ENCODE measurements around the gene LSM2.

LSM2 gene

DNA sequence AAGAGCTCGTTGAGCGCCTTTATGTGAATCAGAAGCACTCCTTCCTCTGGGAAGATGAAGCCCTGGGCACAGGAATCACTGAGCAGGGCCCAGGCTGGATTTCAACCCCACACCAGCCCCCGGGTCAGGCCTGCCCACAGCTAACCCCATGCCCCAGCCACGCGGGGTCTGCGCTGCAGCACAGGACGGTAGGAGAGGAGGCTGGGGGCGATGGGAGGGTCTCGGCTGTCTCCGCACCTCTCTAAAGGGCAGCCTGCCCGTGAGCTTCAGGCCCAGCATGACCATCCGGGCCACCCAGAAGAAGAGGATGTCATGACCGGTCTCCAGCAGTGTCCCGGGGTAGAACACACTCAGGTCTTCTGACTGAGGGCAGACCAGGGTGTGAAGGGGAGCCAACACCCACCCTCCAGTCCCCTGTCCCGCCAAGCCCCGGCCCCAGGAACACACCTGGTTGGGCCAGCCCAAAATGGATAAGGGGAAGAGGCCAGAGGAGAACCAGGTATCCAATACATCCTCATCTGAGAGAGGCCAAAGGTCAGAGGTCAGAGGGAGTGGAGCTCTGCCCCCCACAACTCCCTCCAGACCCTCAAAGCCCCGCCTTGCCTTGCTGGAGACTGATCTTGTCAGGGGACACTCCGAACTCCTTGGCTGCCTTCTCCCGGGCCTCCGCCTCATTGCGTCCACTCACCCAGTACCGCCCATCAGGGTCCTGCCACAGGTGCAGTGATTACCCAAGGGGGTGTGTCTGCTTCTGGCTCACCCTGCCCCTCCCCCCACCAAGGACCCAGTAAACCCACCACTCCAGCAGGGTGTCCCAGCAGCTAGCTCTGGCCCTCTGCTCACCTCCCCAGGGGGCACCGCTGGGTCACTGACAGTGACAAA, 25.3 kb downstream of the LSM2 start:
- DNase-seq: no peak
- no peak overlapping the region for H3K27ac Mint-ChIP-seq
- H3K27me3 Mint-ChIP-seq: no peaks in the 10 kb centered on the region
- CTCF ChIA-PET: interaction anchor here (0.7 to 1.4 kb wide), 2 partner anchors 10 to 13 kb away, joined by 3 to 4 read pairs; no protein-coding TSS in a partner anchor
- H3K9me3 Mint-ChIP-seq: no peaks in the 10 kb centered on the region
- peaks cover 16% of the 10 kb centered on the region for H3K4me1 Mint-ChIP-seq
- no peak overlapping the region for H3K4me3 Mint-ChIP-seq
- H3K36me3 Mint-ChIP-seq: peaks cover 35% of the 10 kb centered on the region

DNA sequence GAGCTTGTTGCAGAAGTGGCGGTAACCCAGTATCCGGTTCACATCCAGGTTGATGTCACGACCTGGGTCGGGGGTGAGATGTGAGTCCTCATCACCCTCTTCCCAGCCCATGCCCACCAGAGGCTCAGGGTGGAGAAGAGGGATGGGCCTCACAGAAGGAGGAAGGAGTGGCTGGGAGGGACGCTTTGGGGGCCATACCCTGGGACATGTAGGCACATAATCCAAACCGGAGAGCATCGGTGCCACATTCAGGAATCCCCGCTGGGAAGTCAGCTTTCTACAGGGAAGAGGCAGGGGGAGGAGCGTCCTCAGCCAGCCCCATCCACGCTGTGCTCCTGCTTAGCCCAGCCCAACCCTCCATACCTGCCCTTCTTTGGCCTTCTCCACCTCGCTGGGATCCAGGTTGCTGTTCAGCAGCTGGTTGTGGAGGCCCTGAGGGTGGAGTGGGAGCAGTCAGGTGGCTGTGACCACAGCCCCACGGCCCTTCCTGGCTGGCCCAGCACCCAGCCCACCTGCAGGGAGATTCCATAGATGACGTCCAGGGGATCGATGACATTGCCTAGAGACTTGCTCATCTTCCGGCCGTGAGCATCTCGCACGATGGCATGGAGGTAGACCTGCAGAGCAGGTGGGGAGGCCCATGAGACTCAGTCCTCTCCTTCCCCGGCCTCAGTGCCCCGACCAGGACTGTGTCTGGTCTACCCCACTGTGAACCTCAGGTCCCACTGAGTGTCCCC, 26.1 kb downstream of the LSM2 start:
- Mint-ChIP-seq H3K9me3 (no peaks in the 10 kb centered on the region), H3K4me3 (no peak overlapping the region), H3K27ac (no peak overlapping the region), H3K36me3 (peaks cover 34% of the 10 kb centered on the region), H3K4me1 (peaks cover 24% of the 10 kb centered on the region), H3K27me3 (peaks cover under 1% of the 10 kb centered on the region)
- CTCF ChIA-PET: interaction anchor here (0.6 to 1.8 kb wide), 3 partner anchors 10 to 11 kb away, joined by 3 to 5 read pairs (median 4); no protein-coding TSS in a partner anchor
- no peak for DNase-seq

GRCh38 chr6:31779908-31780307, 26.9 kb downstream of the LSM2 start:
- Mint-ChIP-seq H3K9me3 (no peaks in the 10 kb centered on the region), H3K36me3 (peaks cover 31% of the 10 kb centered on the region), H3K27ac (no peak overlapping the region), H3K4me3 (no peak overlapping the region), H3K4me1 (peaks cover 32% of the 10 kb centered on the region), H3K27me3 (peaks cover 5% of the 10 kb centered on the region)
- no peak for DNase-seq
- CTCF ChIA-PET: interaction anchor here (1.4 to 1.8 kb wide), 2 partner anchors 10 to 11 kb away, joined by 4 to 5 read pairs; no protein-coding TSS in a partner anchor

- H3K27me3 Mint-ChIP-seq: peaks cover 5% of the 10 kb centered on the region
- no peak overlapping the region for H3K27ac Mint-ChIP-seq
- no peaks in the 10 kb centered on the region for H3K9me3 Mint-ChIP-seq
- H3K4me1 Mint-ChIP-seq: peaks cover 33% of the 10 kb centered on the region
- H3K4me3 Mint-ChIP-seq: no peak overlapping the region
- no peak for DNase-seq
- peaks cover 25% of the 10 kb centered on the region for H3K36me3 Mint-ChIP-seq
- CTCF ChIA-PET: interaction anchor here (1.4 to 1.8 kb wide), 3 partner anchors 9 to 13 kb away, joined by 3 to 5 read pairs (median 4); no protein-coding TSS in a partner anchor
Measured at GRCh38 chr6:31778999-31779885, 27.5 kb downstream of the LSM2 start.

- H3K27me3 Mint-ChIP-seq: peaks cover 5% of the 10 kb centered on the region
- peaks cover 36% of the 10 kb centered on the region for H3K4me1 Mint-ChIP-seq
- CTCF ChIA-PET: interaction anchor here (0.6 to 2.4 kb wide), 5 partner anchors 12 to 44 kb away, joined by 3 to 11 read pairs (median 3); no protein-coding TSS in a partner anchor
- H3K27ac Mint-ChIP-seq: peak overlapping the region; percentile 73
- no peaks in the 10 kb centered on the region for H3K9me3 Mint-ChIP-seq
- H3K4me3 Mint-ChIP-seq: no peak overlapping the region
- DNase-seq: no peak
- H3K36me3 Mint-ChIP-seq: peaks cover 21% of the 10 kb centered on the region
Measured at GRCh38 chr6:31778193-31778592, 28.6 kb downstream of the LSM2 start.

DNA sequence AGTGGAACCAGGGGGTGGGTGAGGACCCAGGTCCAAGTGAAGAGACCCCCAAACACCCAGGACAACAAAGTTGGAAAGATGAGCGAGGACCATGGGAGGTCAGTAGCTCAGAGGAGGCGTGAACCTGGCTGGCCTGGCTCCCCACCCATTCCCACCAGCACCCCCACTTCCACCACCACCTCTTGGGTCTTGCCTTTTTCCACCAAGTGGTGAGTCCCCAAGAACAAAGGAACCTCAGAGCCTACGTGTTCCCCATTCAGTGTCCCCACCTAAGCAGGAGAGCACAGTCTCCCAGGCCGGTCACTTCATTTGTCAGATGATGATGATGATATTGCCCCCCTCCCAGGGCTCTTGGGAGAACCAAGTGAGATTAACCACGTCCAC, 29.1 kb downstream of the LSM2 start:
- Mint-ChIP-seq H3K4me3 (no peak overlapping the region), H3K27ac (peak overlapping the region; percentile 82), H3K4me1 (peaks cover 41% of the 10 kb centered on the region), H3K27me3 (peaks cover 5% of the 10 kb centered on the region), H3K36me3 (peaks cover 16% of the 10 kb centered on the region), H3K9me3 (no peaks in the 10 kb centered on the region)
- DNase-seq: no peak
- CTCF ChIA-PET: interaction anchor here (0.6 to 2.4 kb wide), 6 partner anchors 12 to 174 kb away, joined by 3 to 11 read pairs (median 3); no protein-coding TSS in a partner anchor

DNA sequence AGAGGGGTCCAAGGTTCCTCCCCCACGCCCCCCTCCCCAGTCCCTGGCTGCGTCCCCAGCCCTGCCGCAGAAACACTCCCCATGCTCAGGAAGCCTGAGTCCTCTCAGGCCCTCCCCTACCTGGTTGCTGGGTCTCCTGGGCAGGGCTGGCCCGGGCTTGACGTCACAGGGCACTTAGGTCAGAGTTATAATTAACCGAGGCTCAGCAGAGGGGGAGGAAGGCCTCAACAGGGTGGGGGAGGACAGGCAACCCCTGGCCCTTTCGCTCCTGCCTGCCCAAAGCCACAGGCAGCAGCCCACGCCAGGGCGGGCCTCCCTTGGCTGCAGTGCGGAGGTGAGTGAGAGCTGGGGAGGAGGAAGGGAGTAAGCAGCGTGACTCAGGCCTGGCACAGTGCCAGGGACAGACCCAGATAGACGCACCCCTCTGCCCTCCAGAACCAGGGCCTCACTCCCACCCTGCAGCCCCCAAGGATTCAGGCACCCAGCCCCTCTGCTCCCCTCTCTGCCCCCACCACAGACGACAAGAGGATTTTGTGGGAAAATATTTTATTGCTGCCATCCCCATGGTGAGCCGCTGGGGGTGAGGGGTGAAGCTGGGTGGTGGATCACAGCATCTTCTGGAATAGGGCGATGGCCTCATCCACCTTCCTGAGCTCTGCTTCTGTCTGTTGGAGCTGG, 29.6 kb downstream of the LSM2 start, which contains the start of gene VWA7:
Gene VWA7, minus strand, starts transcription at position 340 of the 678 bp plus-strand sequence. CDS start 549 bp downstream, outside the sequence.
- H3K36me3 Mint-ChIP-seq: peaks cover 14% of the 10 kb centered on the region
- DNase-seq: peak; percentile 79
- peaks cover 45% of the 10 kb centered on the region for H3K4me1 Mint-ChIP-seq
- peaks cover 5% of the 10 kb centered on the region for H3K27me3 Mint-ChIP-seq
- H3K9me3 Mint-ChIP-seq: no peaks in the 10 kb centered on the region
- H3K4me3 Mint-ChIP-seq: peak within 1 kb of the TSS; percentile 23
- CTCF ChIA-PET: interaction anchor here (1.0 to 2.4 kb wide), 3 partner anchors 15 to 174 kb away, joined by 3 to 11 read pairs (median 3); no protein-coding TSS in a partner anchor
- H3K27ac Mint-ChIP-seq: peak within 1 kb of the TSS; percentile 82

GRCh38 chr6:31776485-31776988, 30.2 kb downstream of the LSM2 start:
- H3K4me3 Mint-ChIP-seq: peak overlapping the region; percentile 23
- CTCF ChIA-PET: interaction anchor here (2.4 kb wide), 1 partner anchor 15 kb away, joined by 11 read pairs; no protein-coding TSS in a partner anchor
- peaks cover 49% of the 10 kb centered on the region for H3K4me1 Mint-ChIP-seq
- no peak for DNase-seq
- peaks cover 5% of the 10 kb centered on the region for H3K27me3 Mint-ChIP-seq
- H3K9me3 Mint-ChIP-seq: no peaks in the 10 kb centered on the region
- peak overlapping the region; percentile 70 for H3K27ac Mint-ChIP-seq
- H3K36me3 Mint-ChIP-seq: peaks cover 14% of the 10 kb centered on the region

DNA sequence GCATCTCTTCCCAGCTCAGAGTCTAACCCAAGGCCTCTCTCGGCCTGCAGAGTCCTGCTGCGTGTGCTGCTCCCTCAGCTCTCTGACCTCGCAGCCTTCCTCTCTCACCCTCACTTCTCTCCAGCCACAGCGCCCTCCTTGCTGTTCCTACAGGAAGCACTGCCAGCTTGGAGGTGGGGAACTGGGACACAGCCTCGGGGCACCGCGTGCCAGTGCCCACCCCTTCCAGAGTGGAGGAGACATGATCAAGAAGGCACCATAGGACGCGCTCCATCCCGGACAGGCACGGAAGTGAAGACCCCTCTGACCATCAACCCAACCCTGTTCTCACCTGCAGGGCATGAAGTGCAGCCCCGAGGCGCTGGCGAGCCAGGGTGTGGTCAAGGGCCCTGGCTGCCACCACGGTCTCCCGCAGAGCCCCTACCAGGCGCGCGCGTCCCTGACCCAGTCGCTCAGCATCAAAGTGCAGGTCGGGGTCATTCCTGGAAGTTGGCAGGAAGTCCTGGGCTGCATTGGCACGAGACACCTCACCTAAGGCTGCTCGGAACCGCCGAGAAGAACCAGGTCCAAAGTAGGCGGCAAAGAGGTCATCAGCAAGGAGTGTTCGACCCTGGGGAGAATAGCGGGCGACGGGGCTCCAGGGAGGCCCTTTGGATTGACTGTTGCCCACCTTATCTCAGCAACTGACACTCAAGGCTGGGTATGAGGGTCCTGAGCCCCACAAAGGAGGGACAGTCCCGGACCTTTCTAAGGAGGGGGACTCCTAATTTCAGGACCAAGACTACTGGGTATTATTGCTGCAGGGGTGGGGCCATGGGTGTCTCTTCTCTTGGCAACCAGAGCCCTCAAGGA, 30.9 kb downstream of the LSM2 start:
- peaks cover 5% of the 10 kb centered on the region for H3K27me3 Mint-ChIP-seq
- peaks cover 18% of the 10 kb centered on the region for H3K36me3 Mint-ChIP-seq
- H3K4me3 Mint-ChIP-seq: peak overlapping the region; percentile 28
- CTCF ChIA-PET: interaction anchor here (2.4 to 2.5 kb wide), 2 partner anchors 14 to 16 kb away, joined by 11 read pairs; no protein-coding TSS in a partner anchor
- no peak for DNase-seq
- H3K4me1 Mint-ChIP-seq: peaks cover 56% of the 10 kb centered on the region
- peaks cover 3% of the 10 kb centered on the region for H3K9me3 Mint-ChIP-seq
- peak overlapping the region; percentile 70 for H3K27ac Mint-ChIP-seq

DNA sequence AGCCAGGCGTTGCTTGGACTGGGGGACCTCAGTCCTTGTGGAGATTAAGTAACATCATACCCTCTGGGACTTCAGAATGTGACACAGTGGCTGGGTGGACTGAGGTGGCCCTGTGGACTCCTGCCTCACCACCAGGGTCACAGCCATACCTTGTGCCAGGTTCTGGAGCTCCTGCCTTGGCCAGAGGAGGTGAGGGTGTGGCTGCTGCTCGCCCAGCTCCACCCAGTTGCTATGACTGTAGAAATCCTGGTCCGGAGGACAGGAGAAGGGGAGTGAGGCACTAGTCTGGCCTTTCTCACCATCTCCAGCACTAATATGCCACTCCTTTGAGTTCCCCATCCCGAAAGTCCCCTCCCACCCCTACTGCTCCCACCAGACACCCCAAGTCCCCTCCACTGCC, 31.6 kb downstream of the LSM2 start:
- Mint-ChIP-seq H3K27me3 (peaks cover 5% of the 10 kb centered on the region), H3K36me3 (peaks cover 13% of the 10 kb centered on the region), H3K4me1 (peaks cover 62% of the 10 kb centered on the region), H3K4me3 (no peak overlapping the region), H3K27ac (no peak overlapping the region), H3K9me3 (peaks cover 3% of the 10 kb centered on the region)
- CTCF ChIA-PET: interaction anchor here (2.5 kb wide), 1 partner anchor 15 kb away, joined by 11 read pairs; no protein-coding TSS in a partner anchor
- DNase-seq: no peak

DNA sequence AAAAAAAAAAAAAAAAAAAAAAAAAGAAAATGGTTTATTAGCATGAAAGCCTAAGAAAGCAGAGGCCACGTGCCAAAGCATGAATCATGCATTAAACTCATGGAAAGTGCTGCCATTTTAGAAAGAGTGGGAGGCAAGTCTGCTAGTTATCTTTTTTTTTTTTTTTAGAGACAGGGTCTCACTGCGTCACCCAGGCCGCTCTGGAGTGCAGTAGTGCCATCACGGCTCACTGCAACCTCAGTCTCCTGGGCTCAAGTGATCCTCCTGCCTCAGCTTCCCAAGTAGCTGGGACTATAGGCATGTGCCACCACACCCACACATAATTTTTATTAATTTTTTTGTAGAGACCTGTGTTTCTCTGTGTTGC, 34.8 kb downstream of the LSM2 start:
- Mint-ChIP-seq H3K4me3 (no peak overlapping the region), H3K27me3 (peaks cover 5% of the 10 kb centered on the region), H3K27ac (peak overlapping the region; percentile 80), H3K9me3 (peaks cover 3% of the 10 kb centered on the region), H3K4me1 (peaks cover 74% of the 10 kb centered on the region), H3K36me3 (peaks cover 7% of the 10 kb centered on the region)
- DNase-seq: no peak
- CTCF ChIA-PET: interaction anchor here (3.0 kb wide), 1 partner anchor 33 kb away, joined by 9 read pairs; the partner anchor contains the start of gene MSH5

DNA sequence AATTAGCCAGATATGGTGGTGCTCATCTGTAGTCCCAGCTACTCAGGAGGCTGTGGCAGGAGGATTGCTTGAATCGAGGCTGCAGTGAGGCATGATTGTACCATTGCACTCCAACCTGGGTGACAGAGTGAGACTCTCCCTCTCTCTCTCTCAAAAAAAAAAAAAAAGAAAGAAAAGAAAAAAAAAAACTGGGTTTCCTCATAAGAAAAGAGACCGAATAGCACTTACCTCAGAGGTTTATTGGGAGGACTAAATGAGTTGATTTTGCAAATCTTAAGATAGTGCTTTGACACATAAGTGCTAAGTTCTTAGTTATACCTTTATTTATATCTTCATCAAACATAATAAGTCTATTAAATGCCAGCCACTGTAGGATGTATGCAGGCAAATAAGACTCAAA, 35.9 kb downstream of the LSM2 start:
- H3K4me3 Mint-ChIP-seq: no peak overlapping the region
- H3K4me1 Mint-ChIP-seq: peaks cover 62% of the 10 kb centered on the region
- H3K27ac Mint-ChIP-seq: peak overlapping the region; percentile 39
- CTCF ChIA-PET: interaction anchor here (0.7 to 2.7 kb wide), 11 partner anchors 20 to 118 kb away, joined by 3 to 13 read pairs (median 7); partner anchors contain the start of genes BAG6, LY6G6C and VARS1
- peaks cover 3% of the 10 kb centered on the region for H3K9me3 Mint-ChIP-seq
- no peak for DNase-seq
- H3K27me3 Mint-ChIP-seq: peaks cover 5% of the 10 kb centered on the region
- H3K36me3 Mint-ChIP-seq: peaks cover 7% of the 10 kb centered on the region
